ENCODE data around the gene STRN.
"Not testable (repeated sequence)": the region's sequence is repeated elsewhere in the genome, so short reads cannot be mapped to it uniquely, and the experiment has no call there.

Gene STRN

DNA sequence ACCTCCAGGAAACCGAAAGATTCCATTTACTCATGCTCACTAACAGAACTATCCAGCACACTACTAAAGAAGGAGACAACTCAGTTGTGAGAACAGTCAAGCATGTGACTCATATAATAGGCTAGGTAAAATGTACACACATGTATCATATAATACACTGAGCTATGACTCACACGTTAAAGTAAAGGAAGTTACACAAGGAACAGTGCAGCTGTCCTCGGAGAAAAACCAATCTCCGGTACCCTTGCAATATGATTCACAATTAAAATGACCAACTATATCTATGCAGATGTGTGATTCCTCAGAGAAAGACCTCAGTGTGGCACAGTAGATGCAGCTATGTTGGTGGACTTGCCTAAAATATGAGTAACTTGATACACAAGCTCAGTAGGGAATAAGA, 76.5 kb downstream of the STRN start:
- TF ChIP-seq CTCF (IDR thresholded peaks at IDR 0.05; ENCODE audit: low read depth, low read length) = no peak
- peak overlapping the region; percentile 40 for H3K4me3 ChIP-seq (ENCODE audit: low read depth, low read length)

DNA sequence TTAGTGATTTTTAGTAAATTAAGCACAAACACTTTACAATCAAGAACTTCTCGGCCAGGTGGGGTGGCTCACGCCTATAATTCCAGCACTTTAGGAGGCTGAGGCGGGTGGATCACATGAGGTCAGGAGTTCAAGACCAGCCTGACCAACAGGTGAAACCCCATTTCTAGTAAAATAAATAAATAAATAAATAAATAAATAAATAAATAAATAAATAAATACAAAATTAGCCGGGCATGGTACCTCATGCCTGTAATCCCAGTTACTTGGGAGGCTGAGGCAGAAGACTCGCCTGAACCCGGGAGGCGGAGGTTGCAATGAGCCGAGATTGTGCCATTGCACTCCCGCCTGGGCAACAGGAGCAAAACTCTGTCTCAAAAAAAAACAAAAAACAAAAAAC, 79.2 kb downstream of the STRN start:
- H3K4me3 ChIP-seq (ENCODE audit: low read depth, low read length) = not testable (repeated sequence)

GRCh38 chr2:36886664-36887063, 79.7 kb downstream of the STRN start:
- no peak for TF ChIP-seq CTCF (IDR thresholded peaks at IDR 0.05; ENCODE audit: low read depth, low read length)

GRCh38 chr2:36885605-36886004, 80.7 kb downstream of the STRN start:
- TF ChIP-seq CTCF (IDR thresholded peaks at IDR 0.05; ENCODE audit: low read depth, low read length) = no peak

More at GRCh38 chr2:36886664-36887063, 79.7 kb downstream of the STRN start:
- no peak overlapping the region for H3K4me3 ChIP-seq (ENCODE audit: low read depth, low read length)

DNA sequence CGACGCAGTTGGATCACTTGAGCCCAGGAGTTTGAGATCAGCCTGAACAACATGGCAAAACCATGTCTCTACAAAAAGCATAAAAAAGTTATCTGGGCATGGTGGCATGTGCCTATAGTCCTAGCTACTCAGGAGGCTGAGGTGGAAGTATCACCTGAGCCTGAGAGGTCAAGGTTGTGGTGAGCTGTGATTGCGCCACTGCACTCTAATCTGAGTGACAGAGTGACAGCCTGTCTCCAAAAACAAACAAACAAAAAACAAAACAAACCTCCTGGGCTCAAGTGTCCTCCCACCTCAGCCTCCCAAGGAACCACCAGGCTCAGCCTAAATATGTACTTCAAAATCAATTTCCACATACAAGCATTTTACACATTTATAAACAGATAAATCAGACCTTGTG, 83.8 kb downstream of the STRN start:
- H3K4me3 ChIP-seq (ENCODE audit: low read depth, low read length) = no peak overlapping the region
- TF ChIP-seq CTCF (IDR thresholded peaks at IDR 0.05; ENCODE audit: low read depth, low read length) = no peak

More at GRCh38 chr2:36885605-36886004, 80.7 kb downstream of the STRN start:
- H3K4me3 ChIP-seq (ENCODE audit: low read depth, low read length) = no peak overlapping the region

- no peak overlapping the region for H3K4me3 ChIP-seq (ENCODE audit: low read depth, low read length)
- TF ChIP-seq CTCF (IDR thresholded peaks at IDR 0.05; ENCODE audit: low read depth, low read length) = no peak
Observed at GRCh38 chr2:36881816-36882215, 84.5 kb downstream of the STRN start.

DNA sequence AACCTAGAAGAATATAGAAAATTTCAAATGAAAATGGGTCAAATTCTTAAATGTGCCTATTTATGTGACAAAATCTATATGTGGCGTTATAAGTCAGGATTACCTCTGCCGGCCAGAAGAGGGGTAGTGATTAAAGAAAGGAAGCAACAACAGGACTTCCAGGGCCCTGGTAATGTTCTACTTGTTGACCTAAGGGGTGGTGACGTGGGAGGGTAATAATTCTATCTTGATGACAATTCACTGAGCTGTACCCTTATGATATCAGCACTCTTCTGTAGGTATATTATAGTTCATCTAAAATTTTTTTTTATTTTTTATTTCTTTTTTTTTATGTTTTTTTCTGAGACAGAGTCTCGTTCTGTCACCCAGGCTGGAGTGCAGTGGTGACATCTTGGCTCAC, 87.9 kb downstream of the STRN start:
- H3K4me3 ChIP-seq (ENCODE audit: low read depth, low read length) = no peak overlapping the region
- TF ChIP-seq CTCF (IDR thresholded peaks at IDR 0.05; ENCODE audit: low read depth, low read length) = no peak

DNA sequence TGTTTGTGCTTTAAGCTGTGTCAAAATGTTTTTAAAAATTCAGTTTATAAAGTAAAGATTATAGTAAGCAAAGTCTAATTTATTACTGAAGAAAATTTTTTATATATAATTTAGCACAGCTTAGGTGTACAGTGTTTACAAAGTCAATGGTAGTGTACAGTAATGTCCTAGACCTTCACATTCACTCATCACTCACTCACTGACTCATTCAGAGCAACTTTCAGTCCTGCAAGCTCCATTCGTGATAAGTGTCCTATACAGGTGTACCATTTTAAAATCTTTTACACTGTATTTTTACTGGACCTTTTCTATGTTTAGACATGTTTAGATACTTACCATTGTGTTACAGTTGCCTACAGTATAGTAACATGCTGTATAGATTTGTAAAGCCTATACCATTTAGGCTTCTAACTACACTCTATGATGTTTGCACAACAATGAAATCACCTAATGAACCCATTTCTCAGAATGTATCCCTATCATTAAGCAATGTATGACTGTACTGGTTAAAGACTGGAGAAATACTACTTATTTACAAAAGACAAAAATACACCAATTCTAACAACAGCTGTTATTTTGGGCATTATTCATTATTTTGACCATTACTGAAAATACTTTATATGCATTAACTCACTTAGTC, 95.1 kb downstream of the STRN start:
- H3K4me3 ChIP-seq (ENCODE audit: low read depth, low read length) = no peak overlapping the region
- TF ChIP-seq CTCF (IDR thresholded peaks at IDR 0.05; ENCODE audit: low read depth, low read length) = no peak
